GM18517 (cell line): ENCODE data around the gene TBC1D21.

Source experiments
- ATAC-seq: cut with Tn5 transposase; IDR thresholded peaks from one replicate; pipeline ENCODE4 v1.9.1; 2021; ENCODE audit warnings: mild to moderate bottlenecking, moderate library complexity; ENCODE audit not compliant: unreplicated experiment

Gene TBC1D21

DNA sequence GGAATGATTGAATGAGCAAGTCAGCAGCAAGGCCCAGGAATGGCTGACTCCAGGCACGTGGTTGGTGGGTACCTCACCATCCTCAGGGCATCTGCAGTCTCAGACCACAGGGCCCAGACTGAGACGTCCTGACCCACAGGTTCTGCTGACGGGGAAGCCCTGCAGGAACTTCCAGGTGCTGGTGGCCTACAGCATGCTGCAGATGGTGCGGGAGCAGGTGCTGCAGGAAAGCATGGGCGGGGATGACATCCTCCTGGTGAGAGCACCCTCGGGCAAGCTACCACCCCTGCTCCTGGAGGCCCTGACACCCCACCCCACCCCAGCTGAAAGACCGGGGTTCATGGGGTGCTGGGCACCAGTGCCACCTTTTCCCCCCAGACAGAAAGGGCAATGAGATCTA lies 14.1 kb downstream of the TBC1D21 start:
- ATAC-seq, result no peak

GRCh38 chr15:73888224-73889041 lies 15.1 kb downstream of the TBC1D21 start:
- ATAC-seq, result no peak

GRCh38 chr15:73889053-73889761 lies 15.8 kb downstream of the TBC1D21 start:
- no peak for ATAC-seq

DNA sequence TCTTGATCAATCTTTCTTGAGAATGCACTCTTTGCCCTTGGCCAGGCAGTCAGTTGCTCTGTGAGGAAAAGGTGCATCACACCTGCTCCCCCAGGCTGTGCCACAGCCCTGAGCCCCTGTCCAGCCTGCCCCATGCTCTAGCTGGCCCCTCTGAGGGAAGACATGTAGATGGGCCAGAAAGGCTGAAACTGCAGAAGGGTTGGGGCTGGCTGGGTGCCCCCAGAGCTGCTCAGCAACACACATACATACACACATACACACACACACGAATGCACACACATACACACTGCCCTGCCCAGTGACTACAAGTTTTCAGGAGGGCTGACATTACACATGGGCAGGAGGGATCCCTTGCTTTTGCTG lies 16.4 kb downstream of the TBC1D21 start:
- ATAC-seq, result no peak

DNA sequence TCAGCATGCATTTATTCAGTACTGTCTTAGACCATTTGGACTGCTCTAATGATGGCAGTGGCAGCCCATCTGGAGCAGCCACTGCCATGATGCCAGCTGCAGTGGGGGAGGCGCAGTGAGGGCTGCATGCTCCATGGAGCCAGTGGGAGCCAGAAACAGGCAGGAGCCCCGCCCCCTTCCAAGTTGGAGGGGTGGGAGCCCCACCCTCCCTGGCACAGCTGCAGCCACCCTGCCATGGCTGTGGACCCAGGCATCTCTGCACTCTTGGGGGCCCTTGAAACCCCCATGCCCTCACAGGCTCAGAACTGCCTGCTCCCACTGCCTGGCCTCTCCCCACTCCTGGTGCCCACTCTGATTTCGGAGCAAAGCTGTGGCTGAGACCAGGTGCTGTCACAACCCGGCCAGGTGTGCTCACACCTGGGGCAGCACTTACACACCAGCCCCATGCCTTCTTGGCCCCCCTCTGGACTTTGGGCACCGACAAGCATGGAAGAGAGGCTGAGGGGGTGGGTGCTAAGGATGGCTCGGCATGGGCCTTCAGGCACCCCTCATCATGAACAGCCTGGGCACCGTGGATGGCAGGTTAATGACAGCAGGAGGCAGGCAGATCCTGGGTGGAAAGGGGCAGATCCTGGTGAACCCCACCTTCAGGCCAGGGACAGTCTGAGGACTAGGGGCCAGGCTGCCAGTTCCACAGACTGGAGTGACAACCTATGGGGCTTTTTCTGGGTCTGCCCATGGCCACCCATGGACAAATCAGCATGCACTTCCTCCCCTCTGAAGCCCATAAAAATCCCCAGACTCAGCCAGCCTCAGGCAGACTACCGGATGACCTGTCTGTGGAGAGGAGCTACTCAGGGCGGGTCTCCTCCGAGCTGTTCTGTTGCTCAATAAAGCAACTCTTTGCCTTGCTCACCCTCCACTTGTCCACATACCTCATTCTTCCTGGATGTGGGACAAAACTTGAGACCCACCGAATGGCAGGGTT lies 18.3 kb downstream of the TBC1D21 start:
- no peak for ATAC-seq

GRCh38 chr15:73892446-73893226 lies 19.3 kb downstream of the TBC1D21 start:
- ATAC-seq, result no peak

DNA sequence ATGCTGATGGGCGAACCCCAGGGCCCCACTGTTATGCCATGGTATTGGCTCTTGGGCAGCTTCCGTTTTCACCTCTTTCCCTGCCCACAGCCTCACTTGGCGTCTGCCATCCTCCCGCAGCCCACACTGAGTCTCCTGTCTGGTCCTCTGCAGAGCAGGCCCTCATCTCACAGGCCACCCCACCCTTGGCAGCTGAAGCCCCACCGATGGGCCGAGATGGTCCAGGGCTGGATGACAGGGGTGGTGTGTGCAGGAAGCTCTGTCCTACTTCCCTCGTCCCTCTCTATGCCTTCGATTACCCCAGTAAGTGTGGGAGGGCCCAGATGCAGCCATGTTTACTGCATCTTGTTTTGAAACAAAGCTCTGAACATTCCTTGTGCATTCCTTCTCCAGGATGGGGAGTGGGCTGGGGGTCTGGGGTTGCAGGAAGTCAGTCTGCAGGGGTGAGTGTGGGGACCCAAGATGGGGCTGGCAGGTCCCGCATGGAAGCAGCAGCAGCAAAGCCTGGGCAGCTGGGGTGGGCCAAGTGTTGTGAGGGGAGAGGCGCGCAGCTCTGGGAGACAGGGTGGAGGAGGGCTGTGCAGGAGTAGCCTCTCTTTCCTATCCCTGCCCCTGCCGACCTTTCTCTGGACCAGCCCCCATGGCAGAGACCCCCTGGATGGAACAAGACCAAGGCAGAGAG lies 20.9 kb downstream of the TBC1D21 start:
- no peak for ATAC-seq

GRCh38 chr15:73897441-73898261 lies 24.3 kb downstream of the TBC1D21 start:
- ATAC-seq, result no peak

GRCh38 chr15:73899197-73900094 lies 26.1 kb downstream of the TBC1D21 start:
- no peak for ATAC-seq

DNA sequence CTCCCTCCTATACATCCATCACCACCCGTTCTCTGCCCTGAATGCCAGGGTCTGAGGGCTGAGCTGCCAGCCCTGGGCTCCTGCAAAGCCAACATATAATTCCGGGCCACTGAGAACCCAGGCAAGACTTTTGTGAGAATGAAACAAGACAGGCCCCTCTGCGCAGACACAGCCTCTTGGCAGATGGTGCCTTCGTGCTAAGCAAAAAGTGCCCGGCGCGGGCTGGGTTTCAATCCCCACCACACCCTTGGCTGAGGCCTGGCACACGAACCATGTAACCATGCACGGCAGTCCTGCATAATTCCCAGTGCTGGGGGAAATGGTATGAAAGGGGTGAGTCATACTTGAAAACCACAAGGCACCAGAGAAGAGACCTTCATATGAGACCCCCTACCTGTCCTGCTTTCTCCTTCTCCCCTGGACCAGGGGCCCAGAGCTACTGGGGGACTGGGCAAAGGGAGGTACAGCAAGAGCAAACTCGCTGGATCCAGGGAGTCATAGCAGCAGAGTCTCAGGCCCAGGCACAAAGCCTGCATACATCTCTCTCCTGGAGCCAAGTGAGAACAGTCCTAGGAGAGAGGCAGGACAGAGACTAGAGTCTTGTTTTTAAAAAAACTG lies 26.8 kb downstream of the TBC1D21 start:
- ATAC-seq, result no peak

GRCh38 chr15:73901126-73901810 lies 27.9 kb downstream of the TBC1D21 start:
- ATAC-seq, result no peak

GRCh38 chr15:73902121-73903020 lies 29.0 kb downstream of the TBC1D21 start:
- ATAC-seq, result no peak

GRCh38 chr15:73904026-73904815 lies 30.9 kb downstream of the TBC1D21 start:
- ATAC-seq, result no peak

DNA sequence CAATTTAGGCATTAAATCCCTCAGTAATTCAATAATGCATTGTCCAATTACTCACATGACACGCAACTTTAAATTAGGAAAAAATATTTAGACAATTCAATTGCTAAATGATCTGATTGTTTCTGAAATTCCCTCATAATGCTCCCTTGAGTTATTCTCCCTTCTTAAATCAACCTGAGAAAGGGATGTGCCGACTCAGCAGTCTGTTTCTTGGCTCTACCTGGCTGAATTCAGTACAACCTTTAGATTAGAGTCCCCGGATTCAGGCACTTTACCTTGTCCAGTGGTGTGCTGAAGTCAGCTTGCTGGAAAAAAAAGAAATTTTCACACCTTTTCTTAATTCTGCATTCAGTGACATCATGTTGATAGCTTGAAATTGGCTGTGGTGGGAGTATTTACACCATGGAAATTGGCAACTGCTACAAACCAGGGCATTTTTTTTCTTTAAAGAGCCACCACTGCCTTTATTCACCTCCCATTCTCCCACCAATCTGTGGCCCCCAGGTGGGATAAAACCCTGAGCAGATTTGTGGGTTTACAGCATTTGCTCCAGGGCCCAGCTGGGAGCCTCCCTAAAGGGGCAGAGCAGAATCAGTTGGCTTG lies 32.0 kb downstream of the TBC1D21 start:
- no peak for ATAC-seq
